ENCODE results near the gene TDRD9.

The TDRD9 gene

GRCh38 chr14:104011824-104012517, 83.7 kb downstream of the TDRD9 start:
- POLR2A ChIA-PET: no interaction called here

GRCh38 chr14:104014764-104015163, 86.5 kb downstream of the TDRD9 start:
- DNase-seq (ENCODE audit: low read depth, low spot score): no peak
- no peak overlapping the region for H3K4me3 ChIP-seq (ENCODE audit: low read depth, low read length)
- ChIA-PET CTCF (no interaction called here), POLR2A (no interaction called here)
- TF ChIP-seq, protein P1, sequence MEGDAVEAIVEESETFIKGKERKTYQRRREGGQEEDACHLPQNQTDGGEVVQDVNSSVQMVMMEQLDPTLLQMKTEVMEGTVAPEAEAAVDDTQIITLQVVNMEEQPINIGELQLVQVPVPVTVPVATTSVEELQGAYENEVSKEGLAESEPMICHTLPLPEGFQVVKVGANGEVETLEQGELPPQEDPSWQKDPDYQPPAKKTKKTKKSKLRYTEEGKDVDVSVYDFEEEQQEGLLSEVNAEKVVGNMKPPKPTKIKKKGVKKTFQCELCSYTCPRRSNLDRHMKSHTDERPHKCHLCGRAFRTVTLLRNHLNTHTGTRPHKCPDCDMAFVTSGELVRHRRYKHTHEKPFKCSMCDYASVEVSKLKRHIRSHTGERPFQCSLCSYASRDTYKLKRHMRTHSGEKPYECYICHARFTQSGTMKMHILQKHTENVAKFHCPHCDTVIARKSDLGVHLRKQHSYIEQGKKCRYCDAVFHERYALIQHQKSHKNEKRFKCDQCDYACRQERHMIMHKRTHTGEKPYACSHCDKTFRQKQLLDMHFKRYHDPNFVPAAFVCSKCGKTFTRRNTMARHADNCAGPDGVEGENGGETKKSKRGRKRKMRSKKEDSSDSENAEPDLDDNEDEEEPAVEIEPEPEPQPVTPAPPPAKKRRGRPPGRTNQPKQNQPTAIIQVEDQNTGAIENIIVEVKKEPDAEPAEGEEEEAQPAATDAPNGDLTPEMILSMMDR (IDR thresholded peaks at IDR 0.05; ENCODE audit: insufficient read depth, low read length, missing control alignments): no peak

More at GRCh38 chr14:104011824-104012517, 83.7 kb downstream of the TDRD9 start:
- TF ChIP-seq, protein P1 (IDR thresholded peaks at IDR 0.05; ENCODE audit: insufficient read depth, low read length, missing control alignments): no peak
- CTCF ChIA-PET: no interaction called here
- no peak for DNase-seq (ENCODE audit: low read depth, low spot score)
- no peak overlapping the region for H3K4me3 ChIP-seq (ENCODE audit: low read depth, low read length)

DNA sequence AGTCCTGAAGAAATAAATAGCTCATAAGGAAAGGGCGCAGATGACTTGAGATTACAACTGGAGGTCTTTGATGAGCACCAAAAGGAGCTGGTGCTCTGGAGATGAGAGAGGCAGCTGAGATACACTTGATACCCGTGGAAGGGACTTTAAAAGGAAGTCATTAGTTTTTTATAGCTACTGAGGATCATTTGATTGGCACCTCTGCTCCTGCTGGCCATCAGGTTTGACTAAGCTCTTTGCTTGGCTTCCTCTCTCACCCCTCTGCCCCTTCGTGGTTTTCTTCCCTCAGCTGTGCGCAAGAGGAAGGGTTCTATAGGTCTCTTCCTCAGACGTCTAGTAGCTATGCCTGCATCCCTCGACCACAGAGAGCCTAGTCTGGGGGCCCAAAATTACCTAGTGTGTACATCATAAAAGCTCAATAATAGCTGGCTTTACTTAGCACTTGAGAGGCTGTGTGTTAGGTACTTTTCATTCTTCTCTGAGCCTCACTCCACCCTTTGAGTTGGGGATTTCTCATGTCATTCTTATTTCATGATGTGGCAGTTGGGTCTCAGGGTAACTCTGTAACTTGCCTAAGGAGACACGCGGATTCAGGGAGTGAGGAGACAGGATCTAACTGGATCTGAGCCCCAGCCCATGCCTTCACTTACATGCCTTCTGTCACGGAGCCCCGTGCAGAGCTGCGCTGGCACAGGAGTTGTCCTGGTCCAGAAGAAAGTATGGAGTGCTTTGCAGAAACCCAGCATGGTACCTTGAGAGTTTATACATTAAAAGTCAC, 88.8 kb downstream of the TDRD9 start:
- DNase-seq (ENCODE audit: low read depth, low spot score): no peak
- ChIA-PET POLR2A (no interaction called here), CTCF (interaction anchor here (0.9 to 1.2 kb wide), 3 partner anchors 9 to 116 kb away, joined by 3 to 4 read pairs (median 3); no protein-coding TSS in a partner anchor)
- TF ChIP-seq, protein P1 (IDR thresholded peaks at IDR 0.05; ENCODE audit: insufficient read depth, low read length, missing control alignments): no peak
- no peak overlapping the region for H3K4me3 ChIP-seq (ENCODE audit: low read depth, low read length)

DNA sequence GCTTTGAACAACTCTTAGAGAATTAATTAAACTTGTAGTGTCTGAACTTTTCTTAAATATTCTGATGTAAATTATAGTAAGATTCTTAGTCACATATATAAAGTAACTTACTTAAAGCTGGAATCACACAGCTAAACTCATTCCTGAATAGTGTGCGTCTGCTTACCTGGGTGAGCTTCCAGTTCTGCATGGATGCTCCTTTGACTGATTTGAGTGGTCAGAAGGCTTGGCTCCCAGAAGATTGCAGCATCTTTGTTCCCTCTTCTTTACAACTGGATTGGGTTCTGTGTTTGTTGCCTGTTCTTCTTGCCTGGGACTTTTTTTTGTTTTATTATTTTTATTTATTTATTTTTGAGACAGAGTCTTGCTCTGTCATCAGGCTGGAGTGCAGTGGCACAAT, 90.8 kb downstream of the TDRD9 start:
- H3K4me3 ChIP-seq (ENCODE audit: low read depth, low read length): no peak overlapping the region
- POLR2A ChIA-PET: no interaction called here
- DNase-seq (ENCODE audit: low read depth, low spot score): no peak
- CTCF ChIA-PET: no interaction called here
- TF ChIP-seq, protein P1 (IDR thresholded peaks at IDR 0.05; ENCODE audit: insufficient read depth, low read length, missing control alignments): no peak

GRCh38 chr14:104019806-104020205, 91.5 kb downstream of the TDRD9 start:
- POLR2A ChIA-PET: no interaction called here
- CTCF ChIA-PET: no interaction called here
- TF ChIP-seq, protein P1 (IDR thresholded peaks at IDR 0.05; ENCODE audit: insufficient read depth, low read length, missing control alignments): no peak
- no peak overlapping the region for H3K4me3 ChIP-seq (ENCODE audit: low read depth, low read length)
- no peak for DNase-seq (ENCODE audit: low read depth, low spot score)

DNA sequence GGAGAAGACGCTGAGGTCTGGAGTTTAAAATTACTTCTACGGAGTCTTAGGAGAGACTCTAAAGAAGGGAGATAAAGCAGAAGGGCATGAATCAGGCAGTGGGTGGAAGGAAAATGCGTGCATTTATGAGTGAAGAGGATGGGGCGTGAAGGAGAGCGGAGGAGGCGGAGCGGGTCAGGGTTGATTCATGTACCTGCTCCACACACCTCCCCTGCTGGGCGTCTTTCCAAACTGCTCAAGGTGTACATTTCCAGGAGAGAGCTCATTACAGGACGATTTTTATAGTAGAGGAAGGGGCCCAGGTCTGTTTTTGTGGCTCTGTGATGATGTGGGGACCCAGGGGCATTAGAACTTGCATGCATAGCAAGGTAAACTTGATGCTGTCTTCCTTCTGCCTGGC, 92.2 kb downstream of the TDRD9 start:
- ChIA-PET CTCF (no interaction called here), POLR2A (no interaction called here)
- DNase-seq (ENCODE audit: low read depth, low spot score): no peak
- TF ChIP-seq, protein P1 (IDR thresholded peaks at IDR 0.05; ENCODE audit: insufficient read depth, low read length, missing control alignments): no peak
- no peak overlapping the region for H3K4me3 ChIP-seq (ENCODE audit: low read depth, low read length)

Data from AG04449 (cell line).